ENCODE results near the gene LRRC8A. TPM values are rescaled to one million over a fixed set of nuclear protein-coding genes. Genes with fewer than 3 reads are reported as not detected.
A peak's percentile ranks its signal among the peaks of the same experiment; 100 is the strongest.

LRRC8A gene
- total RNA-seq, 1 donor from 2014 or later: 38.2 TPM

DNA sequence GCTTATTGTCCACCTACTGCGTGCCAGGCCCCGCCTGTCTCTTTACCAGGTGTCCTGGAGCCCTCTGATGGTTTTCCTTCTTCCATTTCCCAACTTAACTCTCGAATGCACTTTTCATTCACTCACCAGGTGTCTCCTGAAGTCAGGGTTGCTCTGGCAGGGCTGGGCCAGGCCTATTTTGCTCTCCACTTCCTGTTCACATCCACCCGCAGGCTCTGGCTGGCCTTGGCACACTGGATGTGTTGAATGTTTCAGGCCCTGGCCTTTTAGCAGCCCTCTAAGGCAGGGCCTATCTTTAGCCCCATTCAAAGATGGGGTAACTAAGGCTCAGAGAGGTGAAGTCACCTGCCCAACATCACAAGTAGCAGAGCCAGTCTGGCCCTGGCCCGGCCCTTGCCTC is 16.4 kb downstream of the LRRC8A start:
- H3K27ac Mint-ChIP-seq: no peak overlapping the region
- no peak for DNase-seq (ENCODE audit: extremely low spot score, unreplicated experiment)
- TF ChIP-seq, protein P1, sequence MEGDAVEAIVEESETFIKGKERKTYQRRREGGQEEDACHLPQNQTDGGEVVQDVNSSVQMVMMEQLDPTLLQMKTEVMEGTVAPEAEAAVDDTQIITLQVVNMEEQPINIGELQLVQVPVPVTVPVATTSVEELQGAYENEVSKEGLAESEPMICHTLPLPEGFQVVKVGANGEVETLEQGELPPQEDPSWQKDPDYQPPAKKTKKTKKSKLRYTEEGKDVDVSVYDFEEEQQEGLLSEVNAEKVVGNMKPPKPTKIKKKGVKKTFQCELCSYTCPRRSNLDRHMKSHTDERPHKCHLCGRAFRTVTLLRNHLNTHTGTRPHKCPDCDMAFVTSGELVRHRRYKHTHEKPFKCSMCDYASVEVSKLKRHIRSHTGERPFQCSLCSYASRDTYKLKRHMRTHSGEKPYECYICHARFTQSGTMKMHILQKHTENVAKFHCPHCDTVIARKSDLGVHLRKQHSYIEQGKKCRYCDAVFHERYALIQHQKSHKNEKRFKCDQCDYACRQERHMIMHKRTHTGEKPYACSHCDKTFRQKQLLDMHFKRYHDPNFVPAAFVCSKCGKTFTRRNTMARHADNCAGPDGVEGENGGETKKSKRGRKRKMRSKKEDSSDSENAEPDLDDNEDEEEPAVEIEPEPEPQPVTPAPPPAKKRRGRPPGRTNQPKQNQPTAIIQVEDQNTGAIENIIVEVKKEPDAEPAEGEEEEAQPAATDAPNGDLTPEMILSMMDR (conservative IDR thresholded peaks at IDR 0.05): no peak
- peaks cover 14% of the 10 kb centered on the region for H3K36me3 Mint-ChIP-seq
- H3K27me3 Mint-ChIP-seq: no peaks in the 10 kb centered on the region
- no peaks in the 10 kb centered on the region for H3K9me3 Mint-ChIP-seq
- H3K4me3 Mint-ChIP-seq: no peak overlapping the region
- H3K4me1 Mint-ChIP-seq (ENCODE audit: unreplicated experiment): peaks cover 11% of the 10 kb centered on the region

DNA sequence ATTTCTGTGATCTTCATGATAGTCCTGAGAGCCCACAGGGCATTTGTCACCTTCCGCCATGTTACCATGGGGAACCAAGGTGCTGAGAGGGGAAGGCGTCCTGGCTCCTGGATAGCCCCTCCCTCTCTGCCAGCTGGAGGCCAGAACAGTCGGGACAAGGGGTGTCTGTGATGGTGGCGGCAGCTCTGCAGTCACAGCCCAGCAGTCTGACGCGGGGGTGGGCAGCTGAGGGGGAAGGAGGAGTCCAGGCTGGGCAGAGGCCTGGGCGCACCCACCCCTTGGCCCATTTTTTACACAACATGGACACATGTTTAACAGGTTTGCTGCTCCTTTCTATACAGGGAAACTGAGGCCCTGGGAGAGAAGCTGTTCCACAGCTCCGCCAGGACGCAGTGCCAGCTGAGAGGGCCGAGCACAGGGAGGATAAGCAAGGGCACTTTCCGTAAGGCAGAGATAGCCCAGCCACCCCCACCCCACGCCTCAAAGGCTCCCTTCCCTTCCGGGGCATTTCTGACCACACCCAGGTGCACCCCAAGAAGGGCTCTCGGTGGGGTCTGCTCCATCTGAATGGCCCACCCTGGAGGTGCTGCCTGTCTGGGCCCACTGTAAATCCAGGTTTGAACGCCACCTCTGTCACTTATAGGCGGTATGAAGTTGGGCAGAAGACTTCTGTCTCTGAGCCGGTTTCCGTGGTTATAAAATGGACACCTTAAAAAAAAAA is 17.1 kb downstream of the LRRC8A start:
- Mint-ChIP-seq H3K9me3 (no peaks in the 10 kb centered on the region), H3K4me3 (no peak overlapping the region), H3K27me3 (no peaks in the 10 kb centered on the region), H3K4me1 (ENCODE audit: unreplicated experiment) (peaks cover 9% of the 10 kb centered on the region), H3K36me3 (peaks cover 14% of the 10 kb centered on the region), H3K27ac (peak overlapping the region; percentile 55)
- no peak for DNase-seq (ENCODE audit: extremely low spot score, unreplicated experiment)
- TF ChIP-seq, protein P1 (conservative IDR thresholded peaks at IDR 0.05): no peak

DNA sequence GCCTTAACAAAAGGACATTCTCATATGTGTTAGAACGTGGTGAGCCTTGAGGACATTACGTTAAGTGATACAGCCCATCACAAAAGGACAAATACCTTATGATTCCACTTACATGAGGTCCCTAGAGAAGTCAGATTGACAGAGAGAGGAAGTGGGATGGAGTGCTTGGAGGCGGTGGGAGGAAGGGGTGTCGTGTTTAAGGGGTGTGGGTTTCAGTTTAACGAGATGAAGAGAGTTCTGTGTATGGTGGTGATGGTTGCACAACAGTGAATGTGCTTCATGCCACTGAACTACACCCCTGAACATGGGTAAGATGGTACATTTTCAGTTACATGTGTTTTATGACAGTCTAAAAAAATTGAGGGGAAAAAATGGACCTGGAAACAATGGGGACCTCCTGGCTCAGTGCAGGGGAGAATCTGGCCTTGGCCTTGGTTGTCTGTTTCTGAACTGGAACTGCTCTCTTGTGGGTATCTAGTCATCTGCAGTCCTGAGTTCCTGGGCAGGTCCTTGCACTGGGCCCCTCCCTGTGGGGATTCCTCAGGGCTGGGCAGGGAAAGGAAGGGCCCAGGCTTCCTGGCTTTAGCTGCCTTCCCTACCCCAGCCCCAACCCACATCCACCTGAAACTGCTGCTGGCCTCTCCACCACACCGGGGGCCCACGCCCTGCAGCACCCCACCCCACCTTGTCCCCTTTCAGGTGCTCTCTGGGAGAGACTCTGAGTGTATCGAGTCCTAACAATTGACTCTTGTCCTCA is 17.8 kb downstream of the LRRC8A start:
- TF ChIP-seq, protein P1 (conservative IDR thresholded peaks at IDR 0.05): no peak
- Mint-ChIP-seq H3K27me3 (no peaks in the 10 kb centered on the region), H3K36me3 (peaks cover 14% of the 10 kb centered on the region), H3K4me3 (no peak overlapping the region), H3K27ac (peak overlapping the region; percentile 55), H3K4me1 (ENCODE audit: unreplicated experiment) (peaks cover 9% of the 10 kb centered on the region), H3K9me3 (no peaks in the 10 kb centered on the region)
- no peak for DNase-seq (ENCODE audit: extremely low spot score, unreplicated experiment)

DNA sequence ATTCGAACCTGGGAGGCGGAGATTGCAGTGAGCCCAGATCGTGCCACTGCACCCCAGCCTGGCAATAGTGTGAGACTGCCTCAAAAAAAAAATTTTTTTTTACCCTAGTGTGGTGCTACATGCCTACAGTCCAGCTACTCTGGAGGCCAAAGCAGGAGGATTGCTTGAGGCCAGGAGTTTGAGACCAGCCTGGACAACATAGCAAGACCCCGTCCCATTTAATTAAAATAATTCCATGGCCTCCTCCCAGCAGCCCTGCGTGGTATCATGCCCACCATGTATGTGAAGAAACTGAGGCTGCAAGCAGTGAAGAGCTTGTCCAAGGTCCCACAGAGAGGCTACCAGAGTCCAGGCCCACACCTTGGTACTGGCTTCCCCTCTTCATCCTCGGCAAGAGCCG is 19.4 kb downstream of the LRRC8A start:
- no peak for DNase-seq (ENCODE audit: extremely low spot score, unreplicated experiment)
- H3K4me1 Mint-ChIP-seq (ENCODE audit: unreplicated experiment): peaks cover 9% of the 10 kb centered on the region
- no peaks in the 10 kb centered on the region for H3K9me3 Mint-ChIP-seq
- H3K27me3 Mint-ChIP-seq: no peaks in the 10 kb centered on the region
- H3K36me3 Mint-ChIP-seq: peaks cover 11% of the 10 kb centered on the region
- no peak overlapping the region for H3K27ac Mint-ChIP-seq
- no peak overlapping the region for H3K4me3 Mint-ChIP-seq
- TF ChIP-seq, protein P1 (conservative IDR thresholded peaks at IDR 0.05): no peak

DNA sequence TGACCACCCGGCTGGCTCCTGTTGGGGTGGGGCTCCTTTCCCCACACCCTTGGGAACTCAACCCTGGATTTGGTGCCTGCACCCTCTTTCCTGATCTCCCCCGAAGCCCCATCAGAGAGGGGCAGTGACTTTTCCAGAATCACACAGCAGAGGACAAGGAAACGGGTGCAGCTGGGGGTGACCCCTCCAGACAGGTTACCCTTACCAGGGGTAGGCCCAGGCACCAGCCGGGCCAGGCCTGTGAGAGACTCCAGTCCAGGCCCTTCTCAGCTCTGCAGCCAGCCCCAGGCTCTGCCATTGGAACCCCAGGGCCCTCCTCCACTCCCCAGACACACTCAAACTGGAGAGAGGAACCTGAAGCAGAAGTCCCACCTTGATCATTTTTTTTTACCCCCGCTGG is 19.9 kb downstream of the LRRC8A start:
- Mint-ChIP-seq H3K27ac (no peak overlapping the region), H3K4me3 (no peak overlapping the region), H3K4me1 (ENCODE audit: unreplicated experiment) (peaks cover 9% of the 10 kb centered on the region), H3K36me3 (peaks cover 10% of the 10 kb centered on the region), H3K9me3 (no peaks in the 10 kb centered on the region), H3K27me3 (no peaks in the 10 kb centered on the region)
- no peak for DNase-seq (ENCODE audit: extremely low spot score, unreplicated experiment)
- TF ChIP-seq, protein P1 (conservative IDR thresholded peaks at IDR 0.05): no peak
